PC-3 (cell line): ENCODE results near the gene CDH12.

ENCODE experiments used
- CTCF ChIP-seq: fragments of 300-600 bp; sonication (generic); conservative IDR thresholded peaks from 2 replicates; pipeline ENCODE4 v1.5.1; 2017; ENCODE audit warnings: antibody characterized with exemption, low read depth, mild to moderate bottlenecking, low read length
- EZH2 ChIP-seq: fragments of 300-600 bp; sonication (generic); IDR thresholded peaks from one replicate; pipeline ENCODE4 v1.6.1; 2017; ENCODE audit warnings: antibody characterized with exemption, mild to moderate bottlenecking, low read length; ENCODE audit not compliant: unreplicated experiment
- EZH2phosphoT487 ChIP-seq: fragments of 300-600 bp; sonication (generic); IDR thresholded peaks from 2 replicates; pipeline ENCODE4 v1.6.1; 2018; ENCODE audit warnings: mild to moderate bottlenecking, antibody characterized with exemption, low read length, borderline replicate concordance

GRCh38 chr5:22111320-22111719, 741.8 kb downstream of the CDH12 start:
- TF ChIP-seq CTCF (no peak), EZH2 (no peak), EZH2phosphoT487 (no peak)
